Skeletal muscle satellite cell (primary cell): Measurements from ENCODE around the gene ASCL2.

ENCODE experiments used
- H3K27me3 ChIP-seq: 2 replicates; pipeline ENCODE4 v1.7.0; 2013; ENCODE audit warnings: low read length; ENCODE audit not compliant: control insufficient read depth, insufficient read depth
- H3K36me3 ChIP-seq: 2 replicates; pipeline ENCODE4 v1.7.0; 2013; ENCODE audit warnings: mild to moderate bottlenecking, control low read depth, low read length; ENCODE audit not compliant: insufficient read depth
- H3K4me1 ChIP-seq: 2 replicates; pipeline ENCODE4 v1.7.0; 2013; ENCODE audit warnings: low read length; ENCODE audit not compliant: control insufficient read depth, insufficient read depth
- H3K4me2 ChIP-seq: 2 replicates; pipeline ENCODE4 v1.7.0; 2013; ENCODE audit warnings: mild to moderate bottlenecking, low read length
- H3K4me3 ChIP-seq: 2 replicates; pipeline ENCODE4 v1.7.0; 2013; ENCODE audit warnings: low read length
- H3K9ac ChIP-seq: 2 replicates; pipeline ENCODE4 v1.7.0; 2013; ENCODE audit warnings: mild to moderate bottlenecking, low read depth, low read length, moderate library complexity
- H3K9me3 ChIP-seq: replicated peaks from 2 replicates; pipeline ENCODE4 v1.7.0; 2013; ENCODE audit warnings: mild to moderate bottlenecking, control low read depth, low read length

The ASCL2 gene

GRCh38 chr11:2265854-2266585, 4.4 kb downstream of the ASCL2 start:
- Histone ChIP-seq H3K27me3 (peaks cover 75% of the 10 kb centered on the region), H3K36me3 (no peaks in the 10 kb centered on the region), H3K4me3 (no peak overlapping the region), H3K9me3 (no peaks in the 10 kb centered on the region), H3K4me1 (no peaks in the 10 kb centered on the region), H3K4me2 (no peak overlapping the region), H3K9ac (no peak overlapping the region)

- Histone ChIP-seq H3K9me3 (no peaks in the 10 kb centered on the region), H3K9ac (no peak overlapping the region), H3K36me3 (no peaks in the 10 kb centered on the region), H3K27me3 (peaks cover 75% of the 10 kb centered on the region), H3K4me1 (no peaks in the 10 kb centered on the region), H3K4me3 (no peak overlapping the region), H3K4me2 (no peak overlapping the region)
Measured at GRCh38 chr11:2265396-2265795, 5.0 kb downstream of the ASCL2 start.

GRCh38 chr11:2264366-2265053, 5.9 kb downstream of the ASCL2 start:
- Histone ChIP-seq H3K9me3 (no peaks in the 10 kb centered on the region), H3K4me2 (no peak overlapping the region), H3K4me1 (no peaks in the 10 kb centered on the region), H3K27me3 (peaks cover 76% of the 10 kb centered on the region), H3K9ac (no peak overlapping the region), H3K4me3 (no peak overlapping the region), H3K36me3 (no peaks in the 10 kb centered on the region)

- Histone ChIP-seq H3K4me3 (no peak overlapping the region), H3K4me2 (no peak overlapping the region), H3K4me1 (no peaks in the 10 kb centered on the region), H3K36me3 (no peaks in the 10 kb centered on the region), H3K27me3 (peaks cover 78% of the 10 kb centered on the region), H3K9ac (no peak overlapping the region), H3K9me3 (no peaks in the 10 kb centered on the region)
Measured at GRCh38 chr11:2263724-2264360, 6.5 kb downstream of the ASCL2 start.

- Histone ChIP-seq H3K4me2 (no peak overlapping the region), H3K4me3 (no peak overlapping the region), H3K27me3 (peaks cover 78% of the 10 kb centered on the region), H3K4me1 (no peaks in the 10 kb centered on the region), H3K9ac (no peak overlapping the region), H3K9me3 (no peaks in the 10 kb centered on the region), H3K36me3 (no peaks in the 10 kb centered on the region)
Measured at GRCh38 chr11:2263071-2263565, 7.3 kb downstream of the ASCL2 start.

GRCh38 chr11:2262301-2263070, 7.9 kb downstream of the ASCL2 start:
- Histone ChIP-seq H3K9me3 (no peaks in the 10 kb centered on the region), H3K4me2 (no peak overlapping the region), H3K4me3 (no peak overlapping the region), H3K36me3 (no peaks in the 10 kb centered on the region), H3K4me1 (no peaks in the 10 kb centered on the region), H3K27me3 (peaks cover 72% of the 10 kb centered on the region), H3K9ac (no peak overlapping the region)

GRCh38 chr11:2261436-2262230, 8.8 kb downstream of the ASCL2 start:
- H3K4me3 ChIP-seq, result no peak overlapping the region

GRCh38 chr11:2260491-2261364, 9.7 kb downstream of the ASCL2 start:
- no peak overlapping the region for H3K9ac ChIP-seq
- peaks cover 64% of the 10 kb centered on the region for H3K27me3 ChIP-seq
- no peaks in the 10 kb centered on the region for H3K36me3 ChIP-seq
- H3K4me3 ChIP-seq, result no peak overlapping the region
- no peaks in the 10 kb centered on the region for H3K9me3 ChIP-seq
- no peak overlapping the region for H3K4me2 ChIP-seq
- H3K4me1 ChIP-seq, result no peaks in the 10 kb centered on the region

More at GRCh38 chr11:2261436-2262230, 8.8 kb downstream of the ASCL2 start:
- H3K4me2 ChIP-seq, result no peak overlapping the region
- H3K9ac ChIP-seq, result no peak overlapping the region
- no peaks in the 10 kb centered on the region for H3K9me3 ChIP-seq
- H3K27me3 ChIP-seq, result peaks cover 67% of the 10 kb centered on the region
- no peaks in the 10 kb centered on the region for H3K36me3 ChIP-seq
- no peaks in the 10 kb centered on the region for H3K4me1 ChIP-seq

- peaks cover 56% of the 10 kb centered on the region for H3K27me3 ChIP-seq
- no peak overlapping the region for H3K4me2 ChIP-seq
- no peak overlapping the region for H3K9ac ChIP-seq
- H3K4me3 ChIP-seq, result no peak overlapping the region
- no peaks in the 10 kb centered on the region for H3K36me3 ChIP-seq
- no peaks in the 10 kb centered on the region for H3K4me1 ChIP-seq
- H3K9me3 ChIP-seq, result no peaks in the 10 kb centered on the region
Measured at GRCh38 chr11:2259897-2260451, 10.4 kb downstream of the ASCL2 start.

GRCh38 chr11:2259466-2259830, 10.9 kb downstream of the ASCL2 start:
- H3K4me3 ChIP-seq, result no peak overlapping the region
- H3K9ac ChIP-seq, result no peak overlapping the region
- peaks cover 51% of the 10 kb centered on the region for H3K27me3 ChIP-seq
- H3K4me2 ChIP-seq, result no peak overlapping the region
- no peaks in the 10 kb centered on the region for H3K4me1 ChIP-seq
- no peaks in the 10 kb centered on the region for H3K36me3 ChIP-seq
- H3K9me3 ChIP-seq, result no peaks in the 10 kb centered on the region
